Natural killer cell (primary cell): ENCODE results near the gene EYS. TPM values are rescaled to one million over a fixed set of nuclear protein-coding genes. Genes with fewer than 3 reads are reported as not detected.

ENCODE experiments used
- ATAC-seq, 3 donors: fragments of 150-1000 bp in 2 of 3; fragments of 200-7000 bp in 1 of 3; cut with Tn5 transposase; 1 replicate in 1 of 3; 2 replicates in 2 of 3; pipeline ENCODE4 v1.10.0; 2021; ENCODE audit warnings: mild to moderate bottlenecking in 2 of 3, moderate library complexity in 2 of 3
- DNase-seq, 2 donors: peaks; one replicate each; pipeline versions ENCODE4 v3.0.0 to v3.0.0-alpha.2; 2013 to 2021; ENCODE audit warnings: mixed read lengths in 1 of 2
- H3K27ac ChIP-seq: one replicate; pipeline ENCODE4 v1.5.1; 2013; ENCODE audit warnings: mild to moderate bottlenecking, low read length
- H3K27me3 ChIP-seq: one replicate; pipeline ENCODE4 v1.6.1; 2013; ENCODE audit warnings: low read length; ENCODE audit not compliant: control insufficient read depth, insufficient read depth
- H3K36me3 ChIP-seq: one replicate; pipeline ENCODE4 v1.6.1; 2013; ENCODE audit warnings: low read length; ENCODE audit not compliant: control insufficient read depth, insufficient read depth
- H3K4me1 ChIP-seq: one replicate; pipeline ENCODE4 v1.6.1; 2013; ENCODE audit warnings: low read length; ENCODE audit not compliant: control insufficient read depth, insufficient read depth
- H3K4me3 ChIP-seq: one replicate; pipeline ENCODE4 v1.5.1; 2013; ENCODE audit warnings: low read length
- H3K9me3 ChIP-seq: one replicate; pipeline ENCODE4 v1.6.1; 2013; ENCODE audit warnings: low read length; ENCODE audit not compliant: control insufficient read depth, insufficient read depth
- H3K27ac Mint-ChIP-seq, 2 donors: one replicate each; pipeline ENCODE4 v1.8.0; 2022; ENCODE audit warnings: mild to moderate bottlenecking in 2 of 2, mixed read lengths in 2 of 2, moderate library complexity in 1 of 2
- H3K27me3 Mint-ChIP-seq, 2 donors: one replicate each; pipeline ENCODE4 v1.8.0; 2022; ENCODE audit warnings: low read depth in 2 of 2, mixed read lengths in 2 of 2
- H3K36me3 Mint-ChIP-seq: one replicate; pipeline ENCODE4 v1.8.0; 2022; ENCODE audit warnings: mixed read lengths
- H3K4me1 Mint-ChIP-seq, 2 donors: one replicate each; pipeline ENCODE4 v1.8.0; 2022; ENCODE audit warnings: mixed read lengths in 2 of 2
- H3K4me3 Mint-ChIP-seq: one replicate; pipeline ENCODE4 v1.8.0; 2022; ENCODE audit warnings: mild to moderate bottlenecking, moderate library complexity, mixed read lengths
- H3K9me3 Mint-ChIP-seq, 2 donors: one replicate each; pipeline ENCODE4 v1.8.0; 2022; ENCODE audit warnings: mixed read lengths in 2 of 2
- WGBS: methylation state at CpG from one replicate; pipeline ENCODE4 v1.1.7; 2013; ENCODE audit warnings: missing lambda C conversion rate; ENCODE audit not compliant: insufficient coverage; 5-methylcytosine and 5-hydroxymethylcytosine counted together
- intact Hi-C: fragments of 100-400 bp; cut with micrococcal nuclease; formaldehyde crosslinking; loops from one replicate; pipeline ENCODE4 v1.14.2; 2022
- total RNA-seq, 4 donors: library from RNA; stranded (reverse); fragments of 120-200 nt in 1 of 4; gene quantifications; one replicate each; pipeline versions ENCODE4 v1.2.3 to v1.2.4, GENCODE V29; 2013 to 2022
- TF ChIP-seq, protein P1 (sequence below): fragments of 200-600 bp; IDR thresholded peaks from one replicate; pipeline ENCODE4 v1.8.0; 2022; ENCODE audit warnings: antibody characterized with exemption

Gene EYS
- total RNA-seq, 3 donors from 2014 or later (not counting 1 experiment from before 2014, with no cell fraction given), result 0.55 TPM; not detected in 2

DNA sequence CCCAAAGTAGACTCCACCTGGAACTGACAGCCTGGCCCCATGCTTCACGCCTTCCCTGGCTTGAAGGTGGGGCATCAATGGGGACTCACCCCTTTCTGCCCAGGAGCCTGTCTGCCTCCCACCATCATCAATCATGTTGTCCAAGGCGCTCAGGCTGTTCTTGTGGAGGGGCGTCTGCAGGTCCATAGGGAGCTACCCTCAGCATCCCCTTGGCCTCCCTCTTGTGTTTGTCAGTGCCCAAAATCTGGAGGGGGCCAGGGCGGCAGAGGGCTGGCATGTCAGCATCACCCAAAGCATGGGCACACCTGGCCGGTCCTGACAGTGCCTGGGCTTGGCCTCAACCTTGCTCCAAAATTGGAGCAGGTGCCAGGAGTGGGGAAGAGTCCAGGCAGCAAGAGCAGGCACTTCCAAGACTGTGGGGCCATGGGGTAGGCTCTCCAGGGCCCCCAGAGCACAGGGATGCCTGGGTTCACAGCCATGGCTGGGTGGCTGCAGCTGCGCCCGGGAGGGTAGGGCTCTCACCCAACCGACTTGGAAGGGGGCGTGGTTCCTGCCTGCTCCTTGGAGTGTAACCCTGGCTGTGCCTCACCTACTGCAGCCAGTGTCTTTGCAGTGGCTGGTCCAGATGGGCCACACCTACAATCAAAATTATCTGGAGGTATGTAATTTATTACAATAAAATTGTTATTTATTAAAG lies 903.4 kb downstream of the EYS start:
- Histone ChIP-seq H3K4me1 (no peaks in the 10 kb centered on the region), H3K9me3 (peaks cover 12% of the 10 kb centered on the region), H3K27ac (no peak overlapping the region), H3K36me3 (no peaks in the 10 kb centered on the region), H3K27me3 (no peaks in the 10 kb centered on the region), H3K4me3 (no peak overlapping the region)
- Mint-ChIP-seq H3K4me3 (no peak overlapping the region), H3K9me3 (peaks cover 2 to 6% of the 10 kb centered on the region in 2 donors), H3K4me1 (no peaks in the 10 kb centered on the region), H3K27ac (no peak overlapping the region), H3K27me3 (no peaks in the 10 kb centered on the region), H3K36me3 (no peaks in the 10 kb centered on the region)
- DNase-seq (no peak), ATAC-seq (no peak)
- TF ChIP-seq, protein P1, sequence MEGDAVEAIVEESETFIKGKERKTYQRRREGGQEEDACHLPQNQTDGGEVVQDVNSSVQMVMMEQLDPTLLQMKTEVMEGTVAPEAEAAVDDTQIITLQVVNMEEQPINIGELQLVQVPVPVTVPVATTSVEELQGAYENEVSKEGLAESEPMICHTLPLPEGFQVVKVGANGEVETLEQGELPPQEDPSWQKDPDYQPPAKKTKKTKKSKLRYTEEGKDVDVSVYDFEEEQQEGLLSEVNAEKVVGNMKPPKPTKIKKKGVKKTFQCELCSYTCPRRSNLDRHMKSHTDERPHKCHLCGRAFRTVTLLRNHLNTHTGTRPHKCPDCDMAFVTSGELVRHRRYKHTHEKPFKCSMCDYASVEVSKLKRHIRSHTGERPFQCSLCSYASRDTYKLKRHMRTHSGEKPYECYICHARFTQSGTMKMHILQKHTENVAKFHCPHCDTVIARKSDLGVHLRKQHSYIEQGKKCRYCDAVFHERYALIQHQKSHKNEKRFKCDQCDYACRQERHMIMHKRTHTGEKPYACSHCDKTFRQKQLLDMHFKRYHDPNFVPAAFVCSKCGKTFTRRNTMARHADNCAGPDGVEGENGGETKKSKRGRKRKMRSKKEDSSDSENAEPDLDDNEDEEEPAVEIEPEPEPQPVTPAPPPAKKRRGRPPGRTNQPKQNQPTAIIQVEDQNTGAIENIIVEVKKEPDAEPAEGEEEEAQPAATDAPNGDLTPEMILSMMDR, result no peak
- 89% methylated on average over 9 of the region's 9 CpGs for WGBS
- intact Hi-C loops, result no loop called here

DNA sequence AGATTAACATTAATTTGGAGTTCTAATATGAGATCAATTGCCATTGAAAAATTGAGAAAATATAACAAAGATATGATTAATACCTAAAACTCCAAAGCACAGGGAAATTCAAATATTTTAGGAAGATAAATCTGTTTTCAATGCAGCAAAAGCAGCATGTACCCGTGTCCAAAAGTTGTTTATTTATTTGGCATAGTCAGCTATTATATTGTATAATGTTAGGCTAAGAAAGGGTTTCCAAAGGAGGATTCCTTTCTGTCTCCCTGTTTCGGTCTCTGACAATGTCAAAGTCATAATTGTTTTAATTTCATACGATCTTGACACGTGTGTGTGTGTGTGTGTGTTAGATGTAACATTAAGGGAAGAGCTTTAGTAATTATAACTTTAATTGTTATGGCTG lies 914.5 kb downstream of the EYS start:
- intact Hi-C loops, result no loop called here
- no peak for ATAC-seq
- H3K4me3 Mint-ChIP-seq, result no peak overlapping the region

DNA sequence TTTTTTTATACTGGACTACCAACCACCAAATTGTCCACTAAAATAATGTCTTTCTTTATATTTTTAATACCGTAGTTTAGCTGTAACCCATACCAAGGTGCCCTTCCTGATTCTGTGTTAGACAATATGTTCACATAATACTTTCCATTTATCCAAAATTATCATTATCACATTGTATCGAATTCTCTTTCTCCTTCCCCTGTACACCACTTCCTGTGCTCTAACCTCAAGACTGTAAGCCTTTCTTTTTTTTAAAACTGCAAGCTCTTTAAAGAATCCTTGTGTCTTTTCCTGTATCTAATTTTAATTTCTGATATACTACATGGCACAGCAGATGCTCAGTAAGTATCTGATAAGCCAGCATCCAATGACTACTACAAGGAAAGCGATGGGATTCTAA lies 917.5 kb downstream of the EYS start:
- Mint-ChIP-seq H3K9me3 (peaks cover 5 to 10% of the 10 kb centered on the region in 2 donors), H3K4me1 (no peaks in the 10 kb centered on the region), H3K36me3 (no peaks in the 10 kb centered on the region), H3K27ac (no peak overlapping the region), H3K4me3 (no peak overlapping the region), H3K27me3 (no peaks in the 10 kb centered on the region)
- intact Hi-C loops, result no loop called here
- WGBS, result 0% methylated on average over 2 of the region's 3 CpGs
- H3K36me3 ChIP-seq, result no peaks in the 10 kb centered on the region
- no peaks in the 10 kb centered on the region for H3K4me1 ChIP-seq
- H3K4me3 ChIP-seq, result no peak overlapping the region
- H3K9me3 ChIP-seq, result peaks cover 3% of the 10 kb centered on the region
- H3K27ac ChIP-seq, result no peak overlapping the region
- TF ChIP-seq, protein P1, result no peak
- no peaks in the 10 kb centered on the region for H3K27me3 ChIP-seq
- DNase-seq, result no peak
- no peak for ATAC-seq

More for the DNA sequence above, 914.5 kb downstream of the EYS start:
- TF ChIP-seq, protein P1, result no peak
- Mint-ChIP-seq H3K27me3 (no peaks in the 10 kb centered on the region), H3K36me3 (no peaks in the 10 kb centered on the region), H3K27ac (no peak overlapping the region), H3K4me1 (no peaks in the 10 kb centered on the region), H3K9me3 (peaks cover 9 to 13% of the 10 kb centered on the region in 2 donors)
- no peak overlapping the region for H3K27ac ChIP-seq
- H3K4me3 ChIP-seq, result no peak overlapping the region
- no peaks in the 10 kb centered on the region for H3K9me3 ChIP-seq
- 94% methylated on average over 2 of the region's 4 CpGs for WGBS
- no peaks in the 10 kb centered on the region for H3K27me3 ChIP-seq
- H3K4me1 ChIP-seq, result no peaks in the 10 kb centered on the region
- H3K36me3 ChIP-seq, result no peaks in the 10 kb centered on the region
- DNase-seq, result no peak

DNA sequence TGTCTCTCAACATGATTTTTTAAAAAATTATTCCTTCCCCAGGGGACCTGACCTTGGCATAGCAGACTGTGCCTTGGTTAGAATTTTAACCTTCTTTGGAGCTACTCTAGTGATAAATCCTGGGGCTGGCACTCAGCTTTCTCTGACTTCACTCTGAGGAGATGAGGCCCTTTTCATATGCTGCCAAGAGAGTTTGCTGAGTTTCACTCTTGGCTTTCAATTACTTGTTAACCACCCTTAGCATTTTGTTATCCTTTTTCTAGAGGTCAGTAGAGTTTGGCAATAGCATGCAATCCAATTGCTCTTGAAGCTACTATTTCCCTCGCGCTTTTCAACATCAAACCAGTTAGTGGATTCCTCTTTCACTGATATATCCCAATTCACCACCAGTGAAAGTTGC lies 920.3 kb downstream of the EYS start:
- Mint-ChIP-seq H3K27ac (no peak overlapping the region), H3K4me1 (no peaks in the 10 kb centered on the region), H3K27me3 (no peaks in the 10 kb centered on the region), H3K4me3 (no peak overlapping the region), H3K36me3 (no peaks in the 10 kb centered on the region), H3K9me3 (peaks cover 6 to 10% of the 10 kb centered on the region in 2 donors)
- TF ChIP-seq, protein P1, result no peak
- intact Hi-C loops, result no loop called here
- WGBS, result 67% methylated on average over 2 of the region's 2 CpGs
- ATAC-seq (no peak), DNase-seq (no peak)
- Histone ChIP-seq H3K27me3 (no peaks in the 10 kb centered on the region), H3K9me3 (peaks cover 3% of the 10 kb centered on the region), H3K27ac (no peak overlapping the region), H3K4me1 (no peaks in the 10 kb centered on the region), H3K4me3 (no peak overlapping the region), H3K36me3 (no peaks in the 10 kb centered on the region)
